GM10266 (cell line): Measurements from ENCODE around the gene RPP14.

Experiments used
- DNase-seq: peaks from one replicate; pipeline ENCODE4 v3.0.0; 2012; ENCODE audit errors: extremely low spot score
- CTCF ChIP-seq: IDR thresholded peaks from 2 replicates; pipeline ENCODE4 v1.5.1; 2012; ENCODE audit warnings: mild to moderate bottlenecking, low read depth; ENCODE audit not compliant: control insufficient read depth, insufficient read depth; ENCODE audit errors: missing control alignments

RPP14 gene

GRCh38 chr3:58350627-58351013, 44.6 kb downstream of the RPP14 start:
- TF ChIP-seq CTCF, result no peak
- no peak for DNase-seq

GRCh38 chr3:58351920-58352319, 45.9 kb downstream of the RPP14 start:
- no peak for TF ChIP-seq CTCF
- no peak for DNase-seq

DNA sequence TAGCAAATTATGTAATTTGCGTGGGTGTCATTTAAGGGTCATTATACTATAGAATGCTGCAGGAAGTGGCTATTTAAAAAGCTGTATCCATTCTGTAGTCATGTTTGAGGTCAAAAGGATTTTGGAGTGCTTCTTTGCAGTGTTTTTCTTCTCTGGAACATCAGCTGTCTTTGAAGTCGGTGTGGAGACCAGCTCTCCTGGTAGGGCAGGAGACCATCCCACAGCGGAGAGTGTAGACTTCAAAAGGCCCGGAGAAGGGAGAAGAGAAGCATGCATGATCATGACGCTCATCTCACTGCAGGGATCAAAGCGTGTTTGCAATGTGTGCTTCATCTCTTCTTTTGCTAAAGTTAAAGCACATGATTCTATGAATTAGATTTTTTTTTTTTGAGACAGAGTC, 46.6 kb downstream of the RPP14 start:
- DNase-seq, result no peak
- TF ChIP-seq CTCF, result no peak

DNA sequence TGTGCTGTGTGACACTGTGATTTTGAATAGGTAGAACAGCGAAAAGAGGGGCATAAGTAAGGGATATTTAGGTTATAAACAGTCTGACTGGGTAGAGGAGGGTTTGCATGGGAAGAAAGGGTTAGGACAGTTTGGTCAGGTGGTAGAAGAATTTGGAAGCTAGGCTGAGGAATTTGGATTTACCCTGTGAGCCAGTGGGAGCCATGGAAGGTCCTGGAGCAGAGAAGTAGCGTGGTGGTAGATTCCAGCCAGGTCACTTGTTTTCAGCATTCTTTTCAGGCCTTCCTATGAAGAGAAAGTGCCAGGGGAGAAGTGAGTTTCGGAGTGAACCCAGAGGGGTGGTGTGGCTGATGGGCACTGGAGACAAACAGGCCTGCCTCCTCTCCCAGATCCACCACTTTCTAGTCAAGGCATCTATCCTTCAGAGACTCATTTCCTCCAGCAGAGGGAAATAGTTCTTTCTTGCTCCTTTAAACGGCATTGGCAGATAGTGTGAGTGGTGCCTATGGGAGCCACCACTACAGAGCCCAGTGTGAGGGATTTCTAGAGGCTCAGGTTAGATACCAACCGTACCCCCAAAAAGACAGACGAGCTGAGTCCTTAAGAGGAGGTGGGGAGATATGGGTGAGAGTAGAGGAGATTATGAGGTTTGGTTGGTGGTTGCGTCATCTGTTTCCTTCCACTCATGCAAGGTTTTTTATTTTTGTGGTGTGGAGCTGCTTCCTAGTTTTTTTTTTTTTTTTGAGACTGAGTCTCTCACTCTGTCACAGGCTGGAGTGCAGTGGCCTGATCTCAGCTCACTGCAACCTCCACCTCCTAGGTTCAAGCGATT, 47.9 kb downstream of the RPP14 start:
- TF ChIP-seq CTCF, result no peak
- DNase-seq, result peak; percentile 29

DNA sequence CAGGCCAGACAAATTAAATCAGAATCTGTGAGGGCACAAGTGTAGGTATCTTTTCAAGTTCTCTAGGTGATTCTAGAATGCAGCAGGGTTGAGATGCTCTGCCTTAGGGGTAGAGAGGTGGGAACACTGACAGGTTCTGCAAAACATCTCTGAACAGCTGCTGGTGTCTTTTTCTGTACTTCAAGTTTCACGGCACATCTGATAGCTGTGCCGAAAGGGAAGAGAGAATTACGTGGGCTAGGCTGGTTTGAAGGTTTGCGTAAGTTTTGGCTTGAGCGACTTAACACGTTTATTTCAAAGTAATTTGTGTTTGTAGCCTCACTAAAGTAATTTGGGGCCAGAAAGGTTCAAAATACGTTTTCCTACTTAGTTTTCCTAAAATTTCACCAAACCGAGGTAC, 49.1 kb downstream of the RPP14 start:
- no peak for TF ChIP-seq CTCF
- peak; percentile 59 for DNase-seq

GRCh38 chr3:58356054-58356453, 50.0 kb downstream of the RPP14 start:
- TF ChIP-seq CTCF, result no peak
- DNase-seq, result no peak

DNA sequence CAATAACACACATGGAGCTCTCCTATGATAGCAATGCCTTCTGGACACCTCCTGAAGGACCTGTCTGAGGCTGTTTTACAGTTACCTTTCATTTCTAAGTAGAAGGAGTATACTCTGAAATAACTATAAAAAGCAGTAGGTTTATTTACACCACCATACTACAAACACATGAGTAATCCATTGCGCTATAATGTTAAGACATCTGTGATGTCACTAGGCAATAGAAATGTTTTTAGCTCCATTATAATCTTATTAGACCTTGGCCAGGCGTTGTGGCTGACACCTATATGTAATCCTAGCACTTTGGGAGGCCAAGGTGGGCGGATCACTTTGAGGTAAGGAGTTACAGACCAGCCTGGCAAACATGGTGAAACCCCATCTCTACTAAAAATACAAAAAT, 51.4 kb downstream of the RPP14 start:
- TF ChIP-seq CTCF, result no peak
- no peak for DNase-seq
